Effector CD4-positive, alpha-beta T cell (primary cell): Measurements from ENCODE around the gene LRRC30. TPM values are rescaled to one million over a fixed set of nuclear protein-coding genes. Genes with fewer than 3 reads are reported as not detected.
"Not testable (repeated sequence)": the region's sequence is repeated elsewhere in the genome, so short reads cannot be mapped to it uniquely, and the experiment has no call there.

Experiments
- DNase-seq: peaks from one replicate; pipeline ENCODE4 v3.0.0-alpha.2; 2020
- total RNA-seq: gene quantifications from one replicate; lab custom pipeline; 2026; lab: John Stamatoyannopoulos, UW

Gene LRRC30
- total RNA-seq = not detected

DNA sequence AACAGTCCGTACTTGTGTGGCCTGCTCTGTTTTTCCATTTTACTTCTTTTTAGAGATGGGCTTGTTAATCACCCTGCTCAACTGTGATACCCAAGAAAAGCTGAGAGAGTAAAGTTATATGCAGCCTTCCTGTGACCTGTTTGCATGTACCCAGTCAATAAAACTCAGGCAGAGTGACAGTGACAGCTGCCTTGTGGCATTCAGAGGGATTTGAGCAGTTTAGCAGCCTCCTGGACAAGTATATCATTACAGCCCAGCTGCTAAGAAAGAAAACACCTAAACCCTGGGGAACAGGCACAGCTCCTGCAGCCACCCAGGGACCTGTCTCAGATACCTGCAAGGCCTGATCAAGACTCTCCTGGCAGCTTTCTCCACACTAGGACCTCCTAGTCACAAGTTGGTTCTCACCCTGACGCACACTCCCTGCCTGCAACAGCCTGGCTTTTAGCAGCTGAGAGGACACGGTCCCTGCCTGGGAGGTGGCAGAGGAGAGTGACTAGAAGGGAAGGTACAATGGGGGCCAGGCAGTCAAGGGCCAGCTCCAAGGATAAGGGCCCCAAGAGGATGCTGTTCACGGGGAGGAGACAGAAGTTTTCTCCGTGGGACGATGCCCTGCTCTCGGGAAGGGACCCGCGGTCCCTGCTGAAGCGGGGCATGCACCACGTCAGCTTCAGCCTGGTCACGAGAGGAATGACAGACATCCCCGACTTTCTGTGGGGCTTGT is at the start of gene LRRC30:
Gene LRRC30 (plus strand): TSS at position 464 of the 724 bp plus-strand sequence. CDS start 50 bp downstream, at position 514.
- no peak for DNase-seq

DNA sequence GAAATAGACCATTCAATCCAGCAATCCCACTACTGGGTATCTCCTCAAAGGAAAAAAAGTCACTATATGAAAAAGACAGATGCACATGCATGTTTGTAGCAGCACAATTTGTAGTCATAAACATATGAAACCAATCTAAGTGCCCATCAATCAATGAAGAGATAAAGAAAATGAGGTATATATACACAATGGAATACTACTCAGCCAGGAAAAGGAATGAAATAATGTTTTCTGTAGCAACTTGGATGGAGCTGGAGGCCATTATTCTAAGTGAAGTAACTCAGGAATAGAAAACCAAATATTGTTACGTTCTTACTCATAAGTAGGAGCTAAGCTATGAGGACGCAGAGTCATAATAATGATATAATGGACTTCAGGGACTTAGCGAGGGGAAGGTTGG is 45.2 kb upstream of the LRRC30 start:
- no peak for DNase-seq

DNA sequence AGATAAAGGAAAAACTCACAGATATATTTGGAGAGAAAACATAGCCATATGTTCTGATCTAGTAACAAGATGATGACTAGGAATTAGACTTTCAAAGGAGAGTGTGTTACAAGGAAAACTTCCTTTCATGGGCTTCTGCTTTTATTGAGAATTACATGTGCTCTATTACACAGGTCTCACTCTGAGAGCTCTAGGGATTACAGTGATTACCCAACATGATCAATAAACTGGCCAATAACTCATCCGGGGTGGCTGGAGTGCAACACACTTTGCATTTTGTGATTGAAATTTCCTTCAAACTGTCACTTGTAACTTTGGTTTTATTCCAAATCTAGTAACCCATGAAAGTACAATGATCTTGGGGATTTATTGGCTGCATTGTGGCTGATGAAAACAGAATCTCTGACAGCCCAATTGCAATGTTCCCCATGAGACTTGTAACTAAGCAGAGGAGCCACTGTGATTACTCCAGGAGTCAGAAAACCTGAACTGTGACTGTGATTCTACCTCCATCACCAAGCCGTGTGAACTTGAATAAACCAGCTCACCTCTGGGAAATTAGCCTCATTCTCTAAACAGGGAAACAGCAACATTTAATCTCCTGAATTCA is 40.2 kb upstream of the LRRC30 start:
- no peak for DNase-seq

DNA sequence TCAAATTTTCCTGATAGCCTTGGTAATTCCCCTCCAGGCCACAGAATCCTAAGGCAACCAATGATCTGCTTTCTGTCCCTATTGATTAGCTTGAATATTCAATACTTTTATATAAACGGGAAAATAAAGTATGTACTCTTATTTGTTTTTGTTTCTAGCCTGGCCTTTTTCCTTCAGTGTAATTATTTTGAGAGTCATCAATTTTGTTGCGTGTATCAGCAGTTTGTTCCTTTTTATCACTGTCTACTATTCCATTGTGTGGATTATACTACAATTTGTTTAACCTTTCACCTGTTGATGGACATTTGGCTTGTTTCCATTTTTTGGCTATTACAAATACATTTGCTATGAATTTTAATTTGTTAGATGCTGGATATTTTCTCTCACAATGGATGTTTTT is 39.2 kb upstream of the LRRC30 start:
- no peak for DNase-seq

DNA sequence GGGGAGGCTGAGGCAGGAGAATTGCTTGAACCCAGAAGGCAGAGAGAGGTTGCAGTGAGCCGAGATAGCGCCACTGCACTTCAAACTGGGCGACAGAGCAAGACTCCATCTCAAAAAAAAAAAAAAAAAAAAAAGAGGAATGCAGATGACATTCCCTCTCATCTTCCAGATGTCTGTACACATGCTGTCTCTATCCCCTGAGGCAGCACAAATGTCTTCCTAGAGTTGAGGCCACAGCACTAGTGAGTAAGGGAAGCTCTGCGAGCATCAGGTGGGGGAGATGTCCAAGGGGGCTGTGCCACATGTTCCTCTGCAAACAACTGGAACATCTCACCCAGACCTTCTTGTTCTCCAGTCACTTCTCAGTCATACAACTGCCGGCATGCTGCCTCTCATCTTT is 35.6 kb upstream of the LRRC30 start:
- DNase-seq = no peak

DNA sequence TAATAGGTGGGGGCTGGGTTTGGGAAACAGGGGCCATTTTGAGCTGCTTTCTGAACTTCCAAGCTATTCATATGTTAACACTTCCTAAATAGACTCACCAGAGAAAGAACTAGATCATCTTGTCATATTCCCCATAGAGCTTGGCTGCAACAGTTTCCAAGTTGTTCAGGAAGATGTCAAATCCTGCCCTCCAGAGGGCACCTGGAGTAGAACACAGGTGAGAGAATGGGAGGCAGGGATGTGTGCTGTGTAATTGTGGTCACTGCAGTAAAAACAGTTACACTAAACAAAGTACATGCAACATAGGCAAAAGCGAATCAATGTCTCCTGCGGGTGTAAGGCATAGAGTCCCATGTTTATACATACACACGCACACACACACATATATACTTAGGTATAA is 34.5 kb upstream of the LRRC30 start:
- no peak for DNase-seq

DNA sequence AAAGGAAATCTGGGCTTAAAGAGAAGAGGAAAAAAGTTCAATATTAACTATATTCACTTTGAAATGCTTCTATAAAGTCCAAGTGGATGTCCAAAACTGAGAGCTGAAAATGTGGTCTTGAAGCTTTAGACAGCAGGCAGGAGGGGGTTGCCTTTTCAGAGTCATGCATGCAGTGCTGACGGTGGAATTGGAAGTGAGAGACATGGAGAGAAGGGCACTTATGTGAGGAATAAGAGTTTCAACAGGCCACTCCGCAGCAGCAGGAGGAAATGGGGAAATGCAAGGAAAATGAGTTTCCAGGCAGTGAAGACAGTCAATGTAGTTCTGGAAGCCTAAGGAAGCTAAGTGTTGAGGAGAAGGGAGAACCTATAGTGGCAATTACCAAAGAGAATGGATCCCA is 33.0 kb upstream of the LRRC30 start:
- no peak for DNase-seq

DNA sequence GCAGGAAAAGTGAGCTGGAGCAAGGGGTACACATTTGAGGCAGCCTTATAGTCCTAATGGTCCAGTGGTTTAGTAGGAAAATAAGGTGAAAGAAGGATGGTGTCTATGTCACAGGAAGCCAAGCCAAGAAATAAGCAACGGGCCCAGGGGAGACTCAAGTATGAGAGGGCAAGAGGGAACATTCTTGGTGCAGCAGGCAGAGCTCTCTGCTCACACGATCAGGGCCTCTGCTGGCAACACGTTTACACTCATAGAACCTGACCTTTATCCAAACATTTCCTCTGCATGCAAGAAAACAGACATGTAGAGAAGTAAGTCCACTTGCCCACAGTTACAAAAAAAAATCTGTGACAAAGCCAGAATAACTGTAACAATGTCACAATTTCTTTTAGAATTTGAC is 32.6 kb upstream of the LRRC30 start:
- no peak for DNase-seq

DNA sequence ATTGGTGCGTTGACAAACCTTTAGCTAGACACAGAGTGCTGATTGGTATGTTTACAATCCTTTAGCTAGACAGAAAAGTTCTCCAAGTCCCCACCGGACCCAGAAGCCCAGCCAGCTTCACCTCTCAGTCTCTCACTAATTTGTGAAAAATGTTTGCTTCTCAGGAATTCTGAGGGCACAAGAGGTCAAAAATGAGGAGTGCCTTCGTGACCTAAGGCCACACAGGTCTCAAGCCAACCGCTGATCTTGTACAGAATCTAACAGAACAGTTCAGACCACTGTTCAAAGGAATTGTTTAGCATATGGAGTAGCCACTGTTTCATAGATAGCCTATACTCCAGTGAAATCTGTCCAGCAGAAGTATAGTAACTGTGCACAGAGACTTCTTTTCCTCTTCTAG is 29.8 kb upstream of the LRRC30 start:
- DNase-seq = no peak

DNA sequence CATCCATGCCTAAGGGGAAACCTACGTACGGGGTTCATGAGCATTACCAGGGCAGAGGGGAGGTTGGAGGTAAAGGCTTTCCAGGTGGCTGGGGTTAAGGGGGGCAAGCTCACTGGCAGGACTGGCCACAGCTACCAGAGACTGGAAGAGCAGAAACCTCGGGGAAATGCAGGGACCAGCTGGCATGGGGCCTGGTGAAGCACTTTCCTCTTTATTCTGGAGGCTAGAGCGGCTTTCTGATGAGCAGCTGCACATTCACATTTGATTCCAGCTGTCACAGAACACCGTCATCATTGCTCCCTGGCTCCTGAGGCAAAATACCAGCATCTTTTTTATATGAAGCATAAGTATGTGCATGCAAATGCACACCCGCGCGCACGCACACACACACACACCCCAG is 28.7 kb upstream of the LRRC30 start:
- no peak for DNase-seq

DNA sequence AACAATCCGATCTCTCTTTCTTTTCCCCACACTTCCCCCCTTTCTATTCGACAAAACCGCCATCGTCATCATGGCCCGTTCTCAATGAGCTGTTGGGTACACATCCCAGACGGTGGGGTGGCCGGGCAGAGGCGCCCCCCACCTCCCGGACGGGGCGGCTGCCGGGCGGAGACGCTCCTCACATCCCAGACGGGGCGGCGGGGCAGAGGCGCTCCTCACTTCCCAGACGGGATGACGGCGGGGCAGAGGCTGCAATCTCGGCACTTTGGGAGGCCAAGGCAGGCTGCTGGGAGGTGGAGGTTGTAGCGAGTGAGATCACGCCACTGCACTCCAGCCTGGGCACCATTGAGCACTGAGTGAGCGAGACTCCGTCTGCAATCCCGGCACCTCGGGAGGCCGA is 27.3 kb upstream of the LRRC30 start:
- not testable (repeated sequence) for DNase-seq

DNA sequence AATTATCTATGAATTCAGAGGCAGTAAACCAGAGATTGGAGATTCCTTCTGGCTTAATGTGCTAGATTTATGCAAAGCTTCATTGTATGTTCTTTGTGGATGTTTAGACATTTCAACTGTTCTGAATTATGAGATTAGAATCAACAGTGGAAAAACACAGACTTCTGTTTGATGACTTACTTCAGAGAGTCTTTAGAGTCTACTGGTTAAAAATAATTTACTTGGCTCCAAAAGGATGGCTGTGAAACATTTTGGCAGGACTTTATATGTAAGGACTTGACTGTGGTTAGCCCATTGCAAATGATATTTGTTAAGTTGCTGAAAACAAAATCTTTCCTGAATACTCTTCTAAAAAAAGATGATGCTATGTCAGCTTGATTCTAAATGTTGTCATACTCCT is 25.5 kb upstream of the LRRC30 start:
- no peak for DNase-seq

DNA sequence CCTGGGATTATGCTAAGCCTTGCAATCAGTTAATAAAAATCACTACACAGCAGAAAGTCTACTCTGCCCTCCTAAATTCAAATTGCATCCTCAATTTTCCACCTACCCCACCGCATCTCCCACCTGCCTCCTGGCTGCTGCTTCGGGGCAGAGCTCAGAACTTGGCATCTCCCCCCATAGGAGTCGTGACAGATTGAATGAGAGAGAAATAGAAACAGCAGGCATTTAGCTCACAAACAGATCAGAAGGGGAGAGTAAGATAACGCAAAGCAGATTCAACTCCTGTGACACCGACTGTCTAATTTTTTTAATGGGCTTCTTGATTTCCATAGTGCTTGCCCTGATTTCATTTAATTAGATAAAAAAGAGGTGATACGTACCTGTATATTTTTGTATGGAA is 24.7 kb upstream of the LRRC30 start:
- DNase-seq = no peak

DNA sequence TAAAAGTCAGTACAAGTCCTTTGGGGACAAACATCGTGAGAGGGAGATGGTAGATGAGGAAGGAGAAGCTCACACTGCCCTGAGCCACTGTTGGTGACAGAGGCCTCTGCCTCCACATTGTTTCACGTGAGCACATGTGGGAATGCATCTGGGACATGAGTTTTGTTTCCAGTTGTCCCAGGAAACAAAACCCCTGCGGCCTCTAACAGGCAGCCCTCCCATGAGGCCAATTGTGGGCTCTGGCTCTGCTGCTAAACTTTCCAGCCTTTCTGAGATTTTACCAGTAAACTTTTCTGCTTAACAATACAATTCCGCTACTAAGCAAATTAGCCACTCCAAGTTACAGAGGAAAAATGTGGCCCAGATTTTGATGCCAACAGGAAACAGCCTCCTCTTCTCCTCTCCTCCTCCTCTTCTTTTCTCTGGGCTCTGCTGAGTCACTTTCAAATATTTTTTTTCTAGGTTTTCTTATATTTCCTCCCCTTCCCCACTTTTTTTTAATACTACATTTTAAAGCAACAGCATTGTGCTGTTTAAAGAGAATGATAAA is 23.4 kb upstream of the LRRC30 start:
- DNase-seq = no peak

DNA sequence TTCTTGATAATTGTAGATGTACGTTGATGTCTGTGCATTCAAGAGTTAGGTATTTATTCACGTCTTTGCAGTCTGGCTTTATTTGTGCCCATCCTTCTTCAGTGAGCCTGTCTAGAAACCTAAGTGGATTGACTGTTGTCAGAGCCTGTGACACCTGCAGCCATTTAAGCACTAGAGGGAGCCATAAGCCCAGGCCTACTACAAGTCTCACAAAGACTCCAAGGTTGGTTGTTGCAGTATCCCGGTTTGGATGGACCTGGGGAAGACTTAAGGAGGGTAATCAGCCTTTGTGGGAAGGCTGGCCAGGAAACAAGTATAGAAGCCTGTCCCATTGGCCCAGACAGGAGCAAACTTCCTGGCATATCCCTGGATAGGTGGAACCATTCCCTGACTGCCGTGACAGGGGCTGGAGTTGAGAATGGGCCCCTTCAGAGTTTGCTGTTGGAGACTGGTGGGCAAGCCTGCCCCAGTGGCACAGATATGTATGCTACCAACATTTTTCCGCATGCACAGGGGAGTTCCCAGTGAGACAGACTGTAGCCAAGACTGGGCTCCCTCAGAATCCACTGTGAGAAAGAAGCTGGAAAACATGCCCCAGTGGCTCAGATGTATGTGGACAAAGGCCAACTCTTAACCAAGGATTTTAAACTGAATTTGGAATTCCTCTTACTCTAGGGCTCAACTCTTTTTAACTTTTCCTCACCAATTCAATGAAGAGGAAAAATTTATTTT is 9.3 kb upstream of the LRRC30 start:
- DNase-seq = no peak

DNA sequence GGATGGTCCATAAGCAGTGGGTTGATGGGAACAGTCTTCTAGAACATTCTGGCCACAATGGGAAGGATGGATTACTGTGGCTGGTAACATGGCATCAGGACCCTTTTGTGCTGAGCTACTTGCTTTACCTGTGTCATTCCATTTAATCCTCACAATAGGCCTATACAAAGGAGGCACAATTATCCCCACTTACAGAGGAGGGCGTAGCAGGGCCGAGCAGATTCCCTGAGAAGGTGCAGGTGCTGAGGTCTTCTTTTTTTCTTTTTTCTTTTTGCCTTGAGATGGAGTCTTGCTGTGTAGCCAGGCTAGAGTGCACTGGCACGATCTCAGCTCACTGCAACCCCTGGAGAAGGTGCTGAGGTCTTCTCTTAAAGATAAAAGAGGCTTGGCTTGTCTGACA is 6.7 kb upstream of the LRRC30 start:
- DNase-seq = no peak

DNA sequence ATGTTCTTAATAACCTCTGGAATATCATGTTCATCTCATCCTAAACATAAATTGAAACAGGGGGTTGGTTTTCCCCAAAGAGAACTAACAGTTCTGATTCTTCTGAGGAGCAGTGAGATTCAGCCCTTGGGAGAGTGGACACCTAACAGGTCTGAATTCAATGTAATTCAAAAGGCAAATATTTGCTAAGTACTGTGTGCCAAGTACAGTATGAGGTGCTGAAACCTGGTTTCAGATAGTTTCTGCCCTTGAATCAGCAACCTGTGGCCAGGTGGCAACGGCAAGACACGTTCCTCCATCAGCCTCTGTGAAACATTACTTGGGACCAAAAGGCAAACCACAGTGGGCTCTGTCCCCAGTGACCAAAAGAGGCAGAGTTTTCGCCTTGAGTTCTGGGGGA is 1.3 kb downstream of the LRRC30 start:
- no peak for DNase-seq

DNA sequence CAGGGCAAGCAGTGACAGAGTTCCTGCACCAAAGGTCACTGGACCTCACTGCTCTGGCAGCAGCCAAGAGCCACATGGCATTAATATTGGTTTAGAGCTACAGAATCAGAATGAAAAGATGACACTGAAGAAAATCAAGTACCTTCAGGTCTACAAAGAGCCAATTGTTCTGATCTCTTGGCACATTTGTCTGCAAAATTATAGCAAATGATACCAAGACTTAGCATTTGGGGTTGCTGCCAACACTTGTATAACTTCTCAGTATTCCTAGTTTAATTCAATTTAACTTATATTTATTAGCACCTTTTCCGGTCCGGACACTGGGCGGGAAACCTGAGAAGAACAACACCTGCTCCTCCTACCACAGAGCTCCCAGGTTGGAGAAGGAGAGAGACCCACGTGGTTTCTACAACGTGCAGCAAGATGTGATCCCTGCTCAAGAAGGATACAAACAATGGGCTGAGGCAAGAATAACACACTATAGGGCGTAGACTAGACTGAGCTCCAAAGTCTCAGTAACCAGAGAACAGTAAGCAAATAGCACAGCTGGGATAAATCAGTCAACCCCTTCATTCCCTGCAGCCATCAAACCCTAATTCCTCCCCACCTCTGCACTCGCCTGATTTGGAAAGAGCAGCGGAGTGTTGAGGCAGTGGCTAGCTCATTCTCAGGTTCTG is 2.4 kb downstream of the LRRC30 start:
- no peak for DNase-seq

DNA sequence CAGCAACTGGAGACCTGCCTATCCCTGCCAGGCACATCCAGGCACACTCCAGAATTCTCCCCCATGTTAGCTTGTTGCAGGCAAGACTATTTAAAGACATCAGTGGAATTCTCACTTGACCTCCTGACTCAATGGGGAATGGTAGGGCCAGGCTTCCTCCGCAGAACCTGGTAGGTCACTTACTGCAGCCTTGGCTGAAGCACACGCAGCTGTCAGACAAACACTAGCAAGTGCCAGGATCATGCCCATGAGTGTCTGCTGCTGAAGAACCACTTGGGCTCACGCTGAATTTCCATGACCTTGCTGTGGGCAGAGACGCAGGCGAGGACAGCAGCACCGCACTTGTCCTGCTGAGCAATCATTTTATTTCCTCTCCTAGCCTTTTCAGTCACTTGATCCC is 3.2 kb downstream of the LRRC30 start:
- DNase-seq = no peak

DNA sequence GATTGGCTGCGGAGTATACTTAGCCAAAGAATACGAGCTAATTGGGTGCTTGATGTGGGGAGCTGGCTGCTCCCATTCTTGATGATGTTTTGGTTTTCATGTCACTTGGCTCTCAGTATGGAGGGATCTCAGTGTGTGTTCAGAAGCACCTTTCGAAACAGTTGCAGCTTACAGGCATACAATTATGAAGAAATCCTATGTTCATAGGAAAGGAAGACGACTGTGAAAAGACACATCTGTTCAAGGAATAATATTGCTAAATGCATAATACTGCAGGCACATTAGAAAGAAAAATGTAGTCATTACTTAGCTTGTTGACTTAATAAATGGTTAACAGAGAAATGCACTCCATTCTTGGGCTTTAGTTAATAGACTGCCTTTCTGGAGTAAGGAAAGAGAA is 4.1 kb downstream of the LRRC30 start:
- DNase-seq = no peak

DNA sequence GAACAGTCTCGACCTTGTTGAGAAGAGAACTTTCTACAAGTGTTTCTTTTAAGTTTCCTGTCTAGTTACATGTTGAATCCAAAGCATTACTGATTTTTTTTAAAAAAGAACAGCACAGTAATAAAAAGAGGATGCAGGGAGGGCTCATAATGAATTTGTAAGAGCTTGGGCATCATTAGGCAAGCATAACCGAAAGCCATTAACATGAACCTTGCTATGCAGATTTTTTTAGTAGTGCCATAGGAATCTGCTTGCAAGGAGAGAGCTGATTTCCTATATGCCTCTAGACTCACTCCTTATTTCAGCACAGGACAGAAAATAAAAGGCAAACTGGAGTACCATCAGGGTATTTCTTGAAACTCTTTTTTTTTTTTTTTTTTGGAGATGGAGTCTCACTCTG is 5.2 kb downstream of the LRRC30 start:
- no peak for DNase-seq

DNA sequence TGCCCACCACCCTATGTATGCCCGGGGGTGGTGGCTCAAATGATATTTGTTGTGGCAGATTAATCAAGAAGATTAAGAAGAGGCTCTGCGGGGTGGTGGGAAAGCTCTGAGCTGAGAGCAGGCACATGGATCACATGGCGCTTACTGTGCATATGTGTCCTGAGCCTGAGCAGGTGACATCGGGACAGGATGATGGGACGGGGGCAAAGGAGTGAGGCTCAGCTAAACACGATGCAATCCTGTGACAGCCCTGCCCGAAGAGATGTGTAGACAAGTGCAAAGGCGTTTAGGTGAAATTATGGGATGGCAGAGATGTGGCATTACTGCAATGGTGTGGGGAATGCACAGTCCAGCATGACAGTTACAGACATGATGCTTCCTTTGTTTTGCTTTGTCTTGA is 6.0 kb downstream of the LRRC30 start:
- DNase-seq = no peak

DNA sequence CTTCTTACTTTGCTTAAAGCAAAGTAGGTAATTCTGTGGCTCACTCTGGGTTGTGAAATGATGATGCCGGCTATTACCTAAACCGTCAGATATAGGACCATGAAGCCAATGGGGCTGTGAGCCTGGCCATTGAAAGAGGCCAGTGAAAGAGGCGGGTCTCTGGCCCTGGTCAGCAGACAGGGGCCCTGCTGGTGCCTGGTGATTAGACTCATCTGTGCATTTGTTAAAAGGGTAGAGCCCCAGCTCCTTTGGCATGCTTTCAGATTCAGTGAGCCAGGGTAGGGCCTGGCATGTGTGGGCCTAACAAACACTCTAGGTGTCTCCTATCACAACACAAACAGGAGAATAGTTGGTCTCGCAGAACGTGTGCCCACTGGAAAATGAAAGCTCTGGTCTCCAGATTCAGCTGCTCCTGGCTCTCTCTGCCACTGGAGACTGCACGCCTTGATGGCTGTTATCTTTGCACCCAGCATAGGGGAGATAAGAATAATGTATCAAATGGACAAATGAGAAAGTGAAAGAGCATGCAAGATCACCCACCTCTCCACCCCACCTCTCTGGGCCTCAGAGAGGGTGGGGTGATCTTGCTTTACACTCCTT is 6.9 kb downstream of the LRRC30 start:
- DNase-seq = no peak
